ENCODE data around the gene LLGL1.

DNA sequence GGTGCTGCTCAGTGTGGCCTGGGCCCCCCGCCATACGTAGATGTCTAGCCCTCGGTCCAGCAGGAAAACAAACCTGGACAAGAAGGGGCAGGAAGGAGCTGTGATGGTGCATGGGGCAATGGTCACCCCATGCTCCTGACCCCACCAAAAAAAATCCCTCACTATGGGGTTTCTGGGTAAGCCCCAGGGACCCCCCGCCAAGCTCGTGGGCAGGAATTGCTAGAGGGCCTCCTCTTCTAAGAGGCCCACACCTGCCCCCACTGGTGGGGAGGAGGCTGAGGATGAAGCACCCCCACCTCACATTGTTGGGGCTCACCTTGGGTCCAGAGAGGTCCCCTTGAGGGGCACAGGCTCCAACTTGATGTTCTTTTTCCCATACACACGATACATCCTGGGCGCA, 23.4 kb downstream of the LLGL1 start:
- TF ChIP-seq EZH2phosphoT487 (IDR thresholded peaks at IDR 0.05; ENCODE audit: borderline replicate concordance): no peak
- TF ChIP-seq, protein P1, sequence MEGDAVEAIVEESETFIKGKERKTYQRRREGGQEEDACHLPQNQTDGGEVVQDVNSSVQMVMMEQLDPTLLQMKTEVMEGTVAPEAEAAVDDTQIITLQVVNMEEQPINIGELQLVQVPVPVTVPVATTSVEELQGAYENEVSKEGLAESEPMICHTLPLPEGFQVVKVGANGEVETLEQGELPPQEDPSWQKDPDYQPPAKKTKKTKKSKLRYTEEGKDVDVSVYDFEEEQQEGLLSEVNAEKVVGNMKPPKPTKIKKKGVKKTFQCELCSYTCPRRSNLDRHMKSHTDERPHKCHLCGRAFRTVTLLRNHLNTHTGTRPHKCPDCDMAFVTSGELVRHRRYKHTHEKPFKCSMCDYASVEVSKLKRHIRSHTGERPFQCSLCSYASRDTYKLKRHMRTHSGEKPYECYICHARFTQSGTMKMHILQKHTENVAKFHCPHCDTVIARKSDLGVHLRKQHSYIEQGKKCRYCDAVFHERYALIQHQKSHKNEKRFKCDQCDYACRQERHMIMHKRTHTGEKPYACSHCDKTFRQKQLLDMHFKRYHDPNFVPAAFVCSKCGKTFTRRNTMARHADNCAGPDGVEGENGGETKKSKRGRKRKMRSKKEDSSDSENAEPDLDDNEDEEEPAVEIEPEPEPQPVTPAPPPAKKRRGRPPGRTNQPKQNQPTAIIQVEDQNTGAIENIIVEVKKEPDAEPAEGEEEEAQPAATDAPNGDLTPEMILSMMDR (conservative IDR thresholded peaks at IDR 0.05; ENCODE audit: low read length): no peak

Data from Loucy (cell line).